Cerebellar nuclear complex (tissue), 1 donor: ENCODE results near the gene CABLES2.

Source experiments
- DNase-seq, 2 experiments: peaks; one replicate each; lab custom pipeline; 2025; lab: John Stamatoyannopoulos, UW

The CABLES2 gene

GRCh38 chr20:62370807-62371587 lies 36.1 kb downstream of the CABLES2 start:
- DNase-seq = no peak

- no peak for DNase-seq
Measured at GRCh38 chr20:62370115-62370806, 36.8 kb downstream of the CABLES2 start.

GRCh38 chr20:62369815-62370114 lies 37.3 kb downstream of the CABLES2 start:
- DNase-seq = no peak

- DNase-seq = no peak
Measured at GRCh38 chr20:62368976-62369814, 37.9 kb downstream of the CABLES2 start.

- no peak for DNase-seq
Measured at GRCh38 chr20:62368392-62368975, 38.6 kb downstream of the CABLES2 start.

GRCh38 chr20:62367633-62368391 lies 39.3 kb downstream of the CABLES2 start:
- no peak for DNase-seq

GRCh38 chr20:62367136-62367632 lies 39.9 kb downstream of the CABLES2 start, which contains the start of gene LAMA5:
Gene LAMA5 (minus strand): TSS chr20:62367312. CDS start chr20:62367245, 67 bp downstream.
- DNase-seq = no peak

GRCh38 chr20:62366370-62367135 lies 40.5 kb downstream of the CABLES2 start:
- DNase-seq = no peak

GRCh38 chr20:62365814-62366369 lies 41.2 kb downstream of the CABLES2 start:
- no peak for DNase-seq

- no peak for DNase-seq
Measured at GRCh38 chr20:62364911-62365736, 42.0 kb downstream of the CABLES2 start.

GRCh38 chr20:62363920-62364851 lies 42.9 kb downstream of the CABLES2 start:
- DNase-seq = no peak

GRCh38 chr20:62362991-62363919 lies 43.8 kb downstream of the CABLES2 start:
- DNase-seq = no peak

GRCh38 chr20:62362590-62362940 lies 44.5 kb downstream of the CABLES2 start:
- no peak for DNase-seq

GRCh38 chr20:62361799-62362589 lies 45.1 kb downstream of the CABLES2 start:
- DNase-seq = no peak

- DNase-seq = no peak
Measured at GRCh38 chr20:62360854-62361798, 46.0 kb downstream of the CABLES2 start.
